Measurements from ENCODE around the gene CLEC4G.

DNA sequence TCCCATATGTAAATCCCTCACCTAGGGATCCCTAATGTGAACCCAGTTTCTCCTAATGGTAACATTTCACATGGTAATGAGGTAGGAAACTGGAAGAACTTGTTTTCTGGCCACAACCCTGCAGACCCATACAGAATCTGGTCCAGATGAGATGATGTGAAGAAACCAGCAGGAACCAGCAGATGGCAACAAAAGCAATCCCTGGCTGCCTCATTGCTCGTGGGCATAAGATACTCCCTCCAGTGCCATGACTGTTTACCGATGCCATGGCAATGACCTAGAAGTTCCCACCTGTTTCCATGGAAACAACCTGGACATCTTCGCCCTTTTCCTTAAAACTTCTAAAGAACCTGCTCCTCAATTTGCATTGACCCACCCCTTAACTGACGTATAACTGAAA is 16.8 kb upstream of the CLEC4G start:
- TF ChIP-seq EZH2 (IDR thresholded peaks at IDR 0.05; ENCODE audit: borderline replicate concordance, low read depth, low read length, severe bottlenecking) = no peak
- TF ChIP-seq, protein P1, sequence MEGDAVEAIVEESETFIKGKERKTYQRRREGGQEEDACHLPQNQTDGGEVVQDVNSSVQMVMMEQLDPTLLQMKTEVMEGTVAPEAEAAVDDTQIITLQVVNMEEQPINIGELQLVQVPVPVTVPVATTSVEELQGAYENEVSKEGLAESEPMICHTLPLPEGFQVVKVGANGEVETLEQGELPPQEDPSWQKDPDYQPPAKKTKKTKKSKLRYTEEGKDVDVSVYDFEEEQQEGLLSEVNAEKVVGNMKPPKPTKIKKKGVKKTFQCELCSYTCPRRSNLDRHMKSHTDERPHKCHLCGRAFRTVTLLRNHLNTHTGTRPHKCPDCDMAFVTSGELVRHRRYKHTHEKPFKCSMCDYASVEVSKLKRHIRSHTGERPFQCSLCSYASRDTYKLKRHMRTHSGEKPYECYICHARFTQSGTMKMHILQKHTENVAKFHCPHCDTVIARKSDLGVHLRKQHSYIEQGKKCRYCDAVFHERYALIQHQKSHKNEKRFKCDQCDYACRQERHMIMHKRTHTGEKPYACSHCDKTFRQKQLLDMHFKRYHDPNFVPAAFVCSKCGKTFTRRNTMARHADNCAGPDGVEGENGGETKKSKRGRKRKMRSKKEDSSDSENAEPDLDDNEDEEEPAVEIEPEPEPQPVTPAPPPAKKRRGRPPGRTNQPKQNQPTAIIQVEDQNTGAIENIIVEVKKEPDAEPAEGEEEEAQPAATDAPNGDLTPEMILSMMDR (IDR thresholded peaks at IDR 0.05; ENCODE audit: borderline replicate concordance, extremely low read depth, low read length, poor library complexity, severe bottlenecking) = peak; percentile 20
